GM23248 (cell line): ENCODE results near the gene RFTN1.

Experiments used
- EZH2 ChIP-seq: fragments of 200-600 bp; sonication (generic); IDR thresholded peaks from 2 replicates; pipeline ENCODE4 v1.6.1; 2018; ENCODE audit warnings: antibody characterized with exemption, mild to moderate bottlenecking; ENCODE audit not compliant: insufficient read depth, poor library complexity, severe bottlenecking
- EZH2phosphoT487 ChIP-seq: fragments of 200-600 bp; sonication (generic); IDR thresholded peaks from 2 replicates; pipeline ENCODE4 v1.6.1; 2018; ENCODE audit warnings: antibody characterized with exemption, moderate library complexity, mild to moderate bottlenecking, low read depth; ENCODE audit not compliant: insufficient read depth

DNA sequence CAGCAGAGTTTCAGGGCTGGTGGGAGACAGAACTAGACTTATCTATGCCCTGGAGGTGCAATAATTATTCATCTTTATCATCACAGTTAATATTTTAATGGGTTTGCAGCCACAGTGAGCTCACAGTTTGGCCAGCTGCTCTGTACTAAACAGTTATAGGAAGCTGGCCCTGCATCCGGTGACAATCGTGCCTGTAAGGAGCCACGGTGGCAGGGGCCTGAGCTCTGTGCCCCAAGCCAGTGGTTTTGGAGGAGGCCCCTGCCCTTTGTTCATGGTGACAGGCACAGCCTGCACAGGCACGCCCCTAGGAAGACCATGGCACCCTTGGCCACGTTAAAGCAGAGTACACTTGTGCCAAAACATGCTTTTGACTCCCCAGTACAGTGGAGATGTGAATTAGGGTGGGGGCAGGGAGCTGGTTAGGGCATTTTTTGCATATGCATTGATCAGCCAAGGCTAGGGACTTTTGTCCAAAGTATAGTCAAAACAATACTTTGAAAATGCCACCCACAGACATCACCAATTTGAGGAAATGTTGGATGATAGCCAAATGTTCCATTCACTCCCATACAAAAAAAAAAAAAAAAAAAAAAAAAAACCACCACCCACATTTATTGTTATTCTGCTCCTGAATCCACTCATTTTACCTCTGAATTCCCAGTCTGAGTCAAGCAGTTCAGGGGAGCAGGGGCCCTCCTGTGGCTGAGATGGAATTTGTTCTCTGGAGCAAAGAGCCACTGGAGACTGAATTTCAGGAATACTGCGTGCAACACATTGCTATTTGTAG is 3.4 kb upstream of the RFTN1 start:
- TF ChIP-seq EZH2, result no peak
- TF ChIP-seq EZH2phosphoT487, result no peak
